Activated effector memory CD4-positive, alpha-beta T cell treated with Interleukin-2 at 50 U/mL for 16 hours (primary cell): ENCODE measurements around the gene HPSE2.

ENCODE experiments used
- DNase-seq: peaks from one replicate; pipeline ENCODE4 v3.0.0-alpha.2; 2020

The HPSE2 gene

GRCh38 chr10:98817396-98817795 is 418.3 kb downstream of the HPSE2 start:
- DNase-seq: no peak

GRCh38 chr10:98815039-98815885 is 420.4 kb downstream of the HPSE2 start:
- DNase-seq: no peak

DNA sequence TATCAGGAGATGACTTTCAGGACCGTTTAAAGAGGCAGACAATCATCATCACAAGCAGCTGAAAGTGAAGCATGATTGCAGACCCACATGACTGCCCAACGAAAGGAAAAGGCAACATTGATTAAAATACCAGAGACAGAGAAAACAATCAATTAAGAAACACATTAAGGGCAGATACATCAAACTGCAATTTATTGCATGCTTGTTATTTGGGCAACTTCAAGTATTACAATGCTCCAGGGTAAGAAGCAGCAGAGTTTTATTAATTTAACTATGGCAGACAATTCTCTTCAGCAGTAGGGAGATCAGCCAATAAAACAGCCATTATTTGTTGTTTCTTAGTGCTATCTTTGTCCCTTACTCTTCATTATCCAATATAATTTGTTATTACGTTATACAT is 421.2 kb downstream of the HPSE2 start:
- no peak for DNase-seq

- no peak for DNase-seq
Measured at GRCh38 chr10:98808282-98808892, 427.3 kb downstream of the HPSE2 start.

DNA sequence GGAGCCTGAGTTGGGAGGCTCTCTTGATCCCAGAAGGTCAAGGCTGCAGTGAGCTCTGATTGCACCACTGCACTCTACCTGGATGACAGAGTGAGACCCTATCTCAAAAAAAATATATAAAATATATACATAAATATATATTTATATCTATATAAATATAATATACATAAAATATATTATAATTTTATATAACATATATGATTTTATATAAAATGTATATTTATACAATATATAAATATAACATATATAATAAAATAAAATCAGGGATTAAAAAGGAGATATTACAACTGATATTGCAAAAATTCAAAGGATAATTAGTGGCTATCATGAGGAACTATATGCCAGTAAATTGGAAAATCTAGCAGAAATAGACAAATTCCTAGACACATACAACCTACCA is 435.4 kb downstream of the HPSE2 start:
- no peak for DNase-seq

- no peak for DNase-seq
Measured at GRCh38 chr10:98795467-98795866, 440.2 kb downstream of the HPSE2 start.

DNA sequence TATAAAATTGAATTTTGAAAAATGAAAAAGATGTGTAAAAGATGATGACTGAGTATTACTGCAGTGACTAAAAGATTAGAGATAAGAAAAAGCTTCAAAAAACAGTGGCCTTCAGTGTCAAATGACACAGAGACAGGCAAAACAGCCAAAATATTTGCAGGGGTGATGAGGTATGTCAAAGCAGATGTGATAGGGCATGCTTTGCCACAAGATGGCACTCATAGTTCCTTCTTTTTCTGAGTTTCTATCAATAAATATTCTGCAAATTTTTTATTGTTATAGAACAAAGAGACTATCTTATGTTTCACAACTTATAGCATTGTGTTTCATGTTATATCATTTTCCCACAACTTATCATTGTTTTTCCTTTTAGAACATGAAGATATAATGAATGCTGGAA is 444.8 kb downstream of the HPSE2 start:
- DNase-seq: no peak

DNA sequence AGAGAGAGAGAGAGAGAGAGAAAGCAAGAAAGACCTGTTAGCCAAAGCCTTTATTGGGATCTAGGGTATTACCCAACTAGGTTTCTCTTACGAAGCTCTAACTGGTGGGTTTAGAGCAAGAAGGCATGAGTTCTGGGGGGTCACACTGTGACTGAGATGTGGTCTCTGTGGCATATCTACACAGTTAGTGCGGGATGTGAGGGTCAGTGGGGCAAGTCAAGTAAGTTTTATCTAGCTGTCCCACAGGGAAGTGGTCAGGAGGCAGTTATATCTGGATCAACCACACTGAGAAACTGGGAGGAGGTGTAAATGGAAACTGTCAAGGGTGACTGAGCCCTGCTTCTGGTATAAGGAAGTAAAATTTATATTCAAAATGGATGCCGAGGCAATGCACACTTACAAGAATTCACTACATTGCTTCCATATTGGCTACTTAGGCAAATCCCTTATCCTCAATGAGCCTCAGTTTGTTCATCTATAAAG is 457.3 kb downstream of the HPSE2 start:
- DNase-seq: no peak

- DNase-seq: no peak
Measured at GRCh38 chr10:98758463-98758862, 477.2 kb downstream of the HPSE2 start.

DNA sequence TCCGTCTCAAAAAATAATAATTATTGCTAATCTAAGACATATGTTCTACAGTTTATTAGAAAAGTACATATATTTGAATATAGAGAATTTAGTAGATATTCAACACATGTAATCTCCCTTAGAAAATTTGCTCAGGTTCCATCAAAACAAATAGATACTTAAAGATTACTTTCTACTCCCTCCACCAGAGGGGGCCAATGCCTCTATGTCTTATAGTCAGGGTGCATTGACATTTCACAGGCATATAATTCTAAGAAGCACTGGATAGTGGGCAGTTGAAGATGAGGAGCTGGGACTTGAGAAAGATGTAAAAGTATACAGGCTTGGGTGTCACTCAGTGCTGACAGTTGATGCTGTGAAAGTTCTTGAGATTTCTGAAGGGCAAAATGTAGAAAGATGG is 487.4 kb downstream of the HPSE2 start:
- no peak for DNase-seq

DNA sequence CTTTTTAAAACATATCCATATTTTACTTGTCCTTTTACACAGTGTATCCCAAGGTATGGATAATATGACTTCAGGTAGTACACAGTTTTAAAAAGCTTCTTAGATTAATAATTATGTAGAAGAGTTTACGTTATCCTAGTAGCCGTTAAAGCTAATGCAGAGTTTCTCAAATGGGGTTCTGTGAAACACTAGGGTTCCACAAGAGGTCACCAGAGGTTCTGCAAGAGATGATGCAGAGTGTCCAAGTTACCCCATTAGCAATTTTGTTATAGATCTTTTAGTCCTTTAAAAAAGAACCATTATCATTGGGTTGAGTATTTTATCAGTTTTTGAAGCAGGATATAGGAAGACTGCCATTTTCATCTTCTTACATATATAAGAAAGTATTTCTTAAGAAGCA is 490.0 kb downstream of the HPSE2 start:
- no peak for DNase-seq

DNA sequence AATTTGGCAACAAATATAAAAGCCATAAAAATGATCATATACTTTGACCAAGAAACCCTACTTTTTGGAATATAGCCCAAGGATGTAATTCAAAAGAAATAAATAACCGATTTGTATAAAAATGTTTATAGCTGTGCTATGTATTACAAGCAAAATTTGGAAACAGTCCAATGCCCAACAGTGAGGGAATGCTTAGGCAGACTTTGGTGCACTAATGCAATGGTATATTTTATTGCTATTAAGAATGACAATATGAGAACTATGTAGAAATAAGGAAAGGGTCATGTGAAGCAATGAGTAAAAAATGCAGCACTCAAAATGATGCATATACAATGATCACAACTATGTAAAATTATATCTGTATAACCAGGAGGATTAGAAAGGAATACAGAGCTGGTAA is 515.1 kb downstream of the HPSE2 start:
- DNase-seq: no peak

GRCh38 chr10:98713586-98713985 is 522.1 kb downstream of the HPSE2 start:
- no peak for DNase-seq

GRCh38 chr10:98696516-98696915 is 539.1 kb downstream of the HPSE2 start:
- DNase-seq: no peak

GRCh38 chr10:98694883-98695282 is 540.8 kb downstream of the HPSE2 start:
- DNase-seq: no peak

DNA sequence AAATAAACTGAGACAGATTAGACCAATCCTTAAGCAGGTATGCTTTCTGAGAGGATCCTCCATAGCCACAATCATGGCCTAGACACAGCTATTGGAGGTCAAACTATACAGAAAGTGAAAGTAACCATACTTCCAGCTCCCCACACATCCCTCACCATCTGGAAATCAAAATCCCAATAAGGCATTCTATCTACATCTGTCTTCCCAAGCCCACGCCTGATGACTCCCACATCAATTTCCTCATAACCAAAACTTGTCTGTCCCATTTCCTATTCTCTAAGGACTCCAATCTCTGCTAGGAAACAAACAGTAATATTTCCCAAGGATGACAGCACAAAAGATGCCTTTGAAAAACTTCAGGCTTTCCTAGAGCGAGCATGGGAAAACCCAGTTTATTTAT is 541.6 kb downstream of the HPSE2 start:
- DNase-seq: no peak

DNA sequence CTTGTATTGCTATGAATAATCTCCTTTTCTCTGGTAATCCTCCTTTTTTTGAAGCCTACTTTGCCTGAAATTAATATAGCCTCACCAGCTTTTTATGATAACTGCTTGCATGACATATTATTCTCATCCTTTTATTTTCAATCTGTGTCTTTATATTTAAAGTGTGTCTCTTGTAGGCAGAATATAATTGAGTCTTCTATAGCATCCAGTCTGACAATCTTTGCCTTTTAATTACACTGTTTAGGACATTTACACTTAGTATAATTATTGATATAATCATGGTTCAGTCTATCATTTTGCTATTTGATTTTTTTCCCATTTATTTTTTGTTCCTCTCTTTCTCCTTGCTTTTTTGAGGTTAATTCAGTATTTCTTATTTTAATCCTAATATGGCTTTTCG is 548.0 kb downstream of the HPSE2 start:
- DNase-seq: no peak

- DNase-seq: no peak
Measured at GRCh38 chr10:98684019-98684899, 551.4 kb downstream of the HPSE2 start.

DNA sequence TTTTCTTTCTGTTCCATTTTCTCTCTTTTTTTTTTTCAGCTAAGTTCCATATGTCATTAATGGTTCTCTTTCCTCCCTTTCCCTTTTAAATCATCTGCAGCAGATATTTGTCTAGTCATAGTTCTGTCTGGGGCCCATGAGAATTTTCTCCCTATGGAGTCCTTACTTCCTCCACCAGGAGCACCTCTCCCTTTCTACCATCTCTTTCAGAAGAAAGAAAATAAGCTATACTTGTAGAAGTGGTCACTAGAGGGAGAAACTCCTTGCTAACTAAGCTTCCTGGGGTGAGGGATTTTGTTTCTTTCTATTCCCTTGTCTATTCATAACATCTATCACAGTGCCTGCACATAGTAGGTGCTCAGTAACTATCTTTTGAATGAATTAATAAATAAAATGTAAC is 558.8 kb downstream of the HPSE2 start:
- no peak for DNase-seq

GRCh38 chr10:98675902-98676301 is 559.8 kb downstream of the HPSE2 start:
- no peak for DNase-seq

GRCh38 chr10:98673171-98673782 is 562.4 kb downstream of the HPSE2 start:
- DNase-seq: no peak

DNA sequence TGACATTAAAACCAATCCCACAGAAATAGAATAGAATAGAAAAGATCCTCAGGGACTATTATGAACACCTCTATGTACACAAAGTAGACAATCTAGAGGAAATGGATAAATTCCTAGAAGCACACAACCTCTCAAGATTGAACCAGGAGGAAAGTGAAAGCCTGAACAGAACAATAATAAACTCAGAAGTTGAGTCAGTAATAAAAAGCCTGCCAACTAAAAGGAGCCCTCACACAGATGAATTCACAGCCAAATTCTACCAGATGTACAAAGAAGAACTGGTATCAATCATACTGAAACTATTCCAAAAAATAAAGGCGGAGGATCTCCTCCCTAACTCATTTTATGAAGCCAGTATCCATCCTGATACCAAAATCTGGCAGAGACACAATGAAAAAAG is 568.6 kb downstream of the HPSE2 start:
- DNase-seq: no peak

DNA sequence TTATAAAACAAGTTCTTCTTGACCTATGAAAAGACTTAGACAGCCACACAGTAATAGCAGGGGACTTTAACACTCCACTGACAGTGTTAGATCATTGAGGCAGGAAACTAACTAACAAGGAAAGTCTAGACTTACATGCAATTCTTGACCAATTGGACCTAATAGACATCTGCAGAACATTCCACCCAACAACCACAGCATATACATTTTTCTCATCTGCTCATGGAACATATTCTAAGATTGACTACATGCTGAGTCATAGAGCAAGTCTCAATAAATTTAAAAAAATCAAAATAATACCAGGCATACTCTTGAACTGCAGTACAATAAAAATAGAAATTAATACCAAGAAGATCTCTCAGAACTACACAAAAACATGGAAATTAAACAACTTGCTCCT is 569.4 kb downstream of the HPSE2 start:
- no peak for DNase-seq
